ENCODE data around the gene HCRTR1. TPM values are rescaled to one million over a fixed set of nuclear protein-coding genes. Genes with fewer than 3 reads are reported as not detected.

The HCRTR1 gene
- total and polyA plus RNA-seq, 10 of the 15 experiments (the other 5 are each of a cell fraction or from before 2014, with no cell fraction given): not detected

- no peak for TF ChIP-seq USF1 (IDR thresholded peaks at IDR 0.05; ENCODE audit: borderline replicate concordance, extremely low read length, insufficient read depth, low read depth, low read length)
- no peak for TF ChIP-seq RAD51 (IDR thresholded peaks at IDR 0.05)
These were observed 54.2 kb downstream of the HCRTR1 start (continued) for GRCh38 chr1:31671561-31672201.

- no peak overlapping the region for H3K9ac ChIP-seq (ENCODE audit: control insufficient read depth, insufficient read depth, low read length)
- RAD21 ChIA-PET (ENCODE audit: unreplicated experiment): no interaction called here
- intact Hi-C loops (cut with micrococcal nuclease; ENCODE audit: unreplicated experiment) (no loop called here), in situ Hi-C loops (cut with MboI) (no loop called here)
- CTCF ChIA-PET: interaction anchor here (1.6 to 1.9 kb wide), 2 partner anchors 32 to 116 kb away, joined by 4 to 6 read pairs; no protein-coding TSS in a partner anchor
- H2AFZ ChIP-seq (ENCODE audit: control insufficient read depth, low read depth, low read length): no peak overlapping the region
- H3K27me3 ChIP-seq (replicated peaks in 1 of 2; ENCODE audit: control insufficient read depth in 2 of 2, insufficient read depth in 2 of 2, low read length in 1 of 2): 0 out of 4 replicates have a peak, but pooled peaks cover 0 to 1% of the 10 kb centered on the region in 2 experiments
- FAIRE-seq (no peak), DNase-seq (ENCODE audit: low read depth, low spot score) (no peak), ATAC-seq (no peak)
- POLR2A ChIA-PET: no interaction called here
- no peak overlapping the region for H3K4me2 ChIP-seq (ENCODE audit: control insufficient read depth, insufficient read depth)
- SMC1A ChIA-PET (ENCODE audit: uncharacterized antibody, unreplicated experiment): interaction anchor here (0.6 kb wide), 1 partner anchor 56 kb away, joined by 3 read pairs; no protein-coding TSS in a partner anchor
- H3K36me3 ChIP-seq (ENCODE audit: control insufficient read depth in 2 of 2, insufficient read depth in 2 of 2, low read length in 1 of 2): no peaks in the 10 kb centered on the region
- TF ChIP-seq JUNB (IDR thresholded peaks at IDR 0.05) (no peak), TBL1XR1 (IDR thresholded peaks at IDR 0.05; ENCODE audit: low read depth, low read length) (no peak), HDAC2 (IDR thresholded peaks at IDR 0.05) (no peak), EP300 (IDR thresholded peaks at IDR 0.05; ENCODE audit: borderline replicate concordance in 1 of 2, control insufficient read depth in 1 of 2, low read depth in 2 of 2, low read length in 2 of 2) (no peak), HSF1 (IDR thresholded peaks at IDR 0.05; ENCODE audit: low read depth, low read length) (no peak), FOXM1 (IDR thresholded peaks at IDR 0.05; ENCODE audit: low read depth, low read length) (no peak), MTA2 (IDR thresholded peaks at IDR 0.05; ENCODE audit: low read depth) (no peak), GABPA (IDR thresholded peaks at IDR 0.05; ENCODE audit: low read depth) (no peak), FOXK2 (IDR thresholded peaks at IDR 0.05) (no peak), ZZZ3 (IDR thresholded peaks at IDR 0.05; ENCODE audit: control insufficient read depth, insufficient read length, low read depth) (no peak), GATAD2B (conservative IDR thresholded peaks at IDR 0.05; ENCODE audit: low read depth) (no peak), ZBED1 (IDR thresholded peaks at IDR 0.05; ENCODE audit: borderline replicate concordance) (no peak), YBX1 (IDR thresholded peaks at IDR 0.05) (no peak), POLR2AphosphoS5 (IDR thresholded peaks at IDR 0.05; ENCODE audit: low read length) (no peak), MYC (IDR thresholded peaks at IDR 0.05; ENCODE audit: insufficient read depth, insufficient read length, insufficient replicate concordance, low read length, severe bottlenecking) (no peak)
- no peaks in the 10 kb centered on the region for H3K79me2 ChIP-seq (ENCODE audit: control insufficient read depth, insufficient read depth, low read length)
- H3K4me3 ChIP-seq: no peak overlapping the region
- H3K27ac ChIP-seq (ENCODE audit: control insufficient read depth, insufficient read depth): no peak overlapping the region
- H4K20me1 ChIP-seq (ENCODE audit: control insufficient read depth, insufficient read depth): no peaks in the 10 kb centered on the region
- WGBS (ENCODE audit: insufficient coverage, insufficient replicate concordance, low lambda C conversion rate, missing lambda C conversion rate): 66% methylated on average over 13 of the region's 13 CpGs
- no peaks in the 10 kb centered on the region for H3K4me1 ChIP-seq (ENCODE audit: control insufficient read depth, insufficient read depth, low read length)
- BruUV-seq (replicated peaks): no TSS peak
- no peaks in the 10 kb centered on the region for H3K9me3 ChIP-seq (replicated peaks; ENCODE audit: control insufficient read depth, insufficient read depth, low read length)
These were observed 55.5 kb downstream of the HCRTR1 start for GRCh38 chr1:31672986-31673385.
